ENCODE data around the gene ZNF793.

ZNF793 gene

DNA sequence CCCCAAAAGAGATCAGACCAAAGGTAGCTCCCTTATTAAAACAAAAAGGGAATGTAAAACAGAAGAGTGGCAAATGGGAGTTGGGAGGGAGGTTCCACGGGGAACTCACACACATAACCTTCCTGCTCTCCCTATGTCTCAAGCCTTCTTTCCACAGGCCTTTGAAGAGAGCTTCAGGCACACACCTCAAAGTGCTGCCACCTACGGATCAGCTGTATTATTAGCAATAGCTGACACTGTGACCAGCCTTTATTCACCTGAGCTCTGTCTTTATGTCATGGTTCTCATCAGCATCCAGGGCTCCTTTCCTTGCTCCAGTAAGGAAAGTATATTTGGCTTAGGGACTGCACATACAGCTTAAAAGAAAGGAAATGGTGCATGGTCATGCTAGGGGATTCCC is 76.6 kb downstream of the ZNF793 start:
- Mint-ChIP-seq H3K27ac (no peak overlapping the region), H3K4me1 (no peaks in the 10 kb centered on the region), H3K36me3 (ENCODE audit: low read depth) (no peaks in the 10 kb centered on the region), H3K27me3 (ENCODE audit: low read depth) (no peaks in the 10 kb centered on the region), H3K4me3 (no peak overlapping the region), H3K9me3 (peaks cover 62% of the 10 kb centered on the region)
- TF ChIP-seq CTCF (IDR thresholded peaks at IDR 0.05; ENCODE audit: unreplicated experiment in 3 of 3), result no peak

All from nephron (organoid).